Parathyroid adenoma (tissue), 2 donors: Measurements from ENCODE around the gene ACOT7.
"Not testable (repeated sequence)": the region's sequence is repeated elsewhere in the genome, so short reads cannot be mapped to it uniquely, and the experiment has no call there.

Experiments used
- H2AFZ ChIP-seq: fragments of 300-600 bp; sonication (generic); one replicate; pipeline ENCODE4 v1.7.0; 2017; ENCODE audit warnings: antibody characterized with exemption, mild to moderate bottlenecking
- H3K27ac ChIP-seq: fragments of 300-600 bp; sonication (generic); one replicate; pipeline ENCODE4 v1.7.0; 2017
- H3K27me3 ChIP-seq: fragments of 300-600 bp; sonication (generic); one replicate; pipeline ENCODE4 v1.7.0; 2017; ENCODE audit warnings: low read length; ENCODE audit not compliant: control insufficient read depth, insufficient read depth
- H3K36me3 ChIP-seq: fragments of 300-600 bp; sonication (generic); one replicate; pipeline ENCODE4 v1.7.0; 2017; ENCODE audit warnings: low read length; ENCODE audit not compliant: control insufficient read depth, insufficient read depth
- H3K4me1 ChIP-seq: fragments of 300-600 bp; sonication (generic); one replicate; pipeline ENCODE4 v1.7.0; 2017; ENCODE audit warnings: control low read depth
- H3K4me2 ChIP-seq: fragments of 300-600 bp; sonication (generic); one replicate; pipeline ENCODE4 v1.7.0; 2017; ENCODE audit warnings: low read length
- H3K4me3 ChIP-seq: fragments of 300-600 bp; sonication (generic); one replicate; pipeline ENCODE4 v1.7.0; 2017; ENCODE audit warnings: low read depth, low read length
- H3K79me2 ChIP-seq: fragments of 300-600 bp; sonication (generic); one replicate; pipeline ENCODE4 v1.7.0; 2017; ENCODE audit warnings: control low read depth
- H3K9ac ChIP-seq: fragments of 300-600 bp; sonication (generic); one replicate; pipeline ENCODE4 v1.7.0; 2017; ENCODE audit warnings: mild to moderate bottlenecking
- H3K9me3 ChIP-seq: fragments of 300-600 bp; sonication (generic); one replicate; pipeline ENCODE4 v1.7.0; 2017; ENCODE audit warnings: low read length; ENCODE audit not compliant: control insufficient read depth
- CTCF ChIP-seq: fragments of 300-600 bp; sonication (generic); IDR thresholded peaks from one replicate; pipeline ENCODE4 v1.7.0; 2017; ENCODE audit warnings: antibody characterized with exemption, mild to moderate bottlenecking
- donor health status: primary hyperparathyroidism.

ACOT7 gene

GRCh38 chr1:6363085-6363884 lies 30.3 kb downstream of the ACOT7 start:
- not testable (repeated sequence) for H3K9ac ChIP-seq, H3K36me3 ChIP-seq, H3K4me3 ChIP-seq, H3K79me2 ChIP-seq, H2AFZ ChIP-seq, H3K9me3 ChIP-seq, H3K27me3 ChIP-seq, H3K27ac ChIP-seq, H3K4me2 ChIP-seq
- peak; percentile 54 for TF ChIP-seq CTCF
- peaks cover 23% of the 10 kb centered on the region for H3K4me1 ChIP-seq

GRCh38 chr1:6361124-6361775 lies 32.3 kb downstream of the ACOT7 start:
- no peak overlapping the region for H3K4me3 ChIP-seq

GRCh38 chr1:6360517-6361070 lies 33.0 kb downstream of the ACOT7 start:
- Histone ChIP-seq H3K36me3 (no peaks in the 10 kb centered on the region), H2AFZ (no peak overlapping the region), H3K27ac (no peak overlapping the region), H3K4me3 (no peak overlapping the region), H3K79me2 (no peaks in the 10 kb centered on the region), H3K4me2 (peak overlapping the region; percentile 7), H3K9ac (no peak overlapping the region), H3K4me1 (peaks cover 23% of the 10 kb centered on the region), H3K9me3 (no peaks in the 10 kb centered on the region), H3K27me3 (no peaks in the 10 kb centered on the region)
- no peak for TF ChIP-seq CTCF

More at GRCh38 chr1:6361124-6361775, 32.3 kb downstream of the ACOT7 start:
- TF ChIP-seq CTCF, result no peak
- H3K27me3 ChIP-seq, result no peaks in the 10 kb centered on the region
- no peak overlapping the region for H3K27ac ChIP-seq
- H3K4me2 ChIP-seq, result no peak overlapping the region
- no peak overlapping the region for H2AFZ ChIP-seq
- H3K79me2 ChIP-seq, result no peaks in the 10 kb centered on the region
- peaks cover 23% of the 10 kb centered on the region for H3K4me1 ChIP-seq
- H3K9ac ChIP-seq, result no peak overlapping the region
- H3K36me3 ChIP-seq, result no peaks in the 10 kb centered on the region
- no peaks in the 10 kb centered on the region for H3K9me3 ChIP-seq

GRCh38 chr1:6360117-6360496 lies 33.5 kb downstream of the ACOT7 start:
- Histone ChIP-seq H3K9me3 (no peaks in the 10 kb centered on the region), H3K36me3 (no peaks in the 10 kb centered on the region), H3K79me2 (no peaks in the 10 kb centered on the region), H3K27me3 (no peaks in the 10 kb centered on the region), H3K27ac (peak overlapping the region; percentile 59), H3K4me1 (peaks cover 23% of the 10 kb centered on the region), H3K4me3 (no peak overlapping the region), H3K4me2 (peak overlapping the region; percentile 7), H2AFZ (peak overlapping the region; percentile 52), H3K9ac (no peak overlapping the region)
- no peak for TF ChIP-seq CTCF
